Activated CD4-positive, alpha-beta T cell treated with anti-CD3 and anti-CD28 coated beads, Interleukin-2, amount 50 U/mL, for 1 hour (primary cell): Measurements from ENCODE around the gene ZNF83.
"Not testable (repeated sequence)": the region's sequence is repeated elsewhere in the genome, so short reads cannot be mapped to it uniquely, and the experiment has no call there.

ENCODE experiments used
- DNase-seq: peaks from one replicate; pipeline ENCODE4 v3.0.0-alpha.2; 2020

Gene ZNF83

DNA sequence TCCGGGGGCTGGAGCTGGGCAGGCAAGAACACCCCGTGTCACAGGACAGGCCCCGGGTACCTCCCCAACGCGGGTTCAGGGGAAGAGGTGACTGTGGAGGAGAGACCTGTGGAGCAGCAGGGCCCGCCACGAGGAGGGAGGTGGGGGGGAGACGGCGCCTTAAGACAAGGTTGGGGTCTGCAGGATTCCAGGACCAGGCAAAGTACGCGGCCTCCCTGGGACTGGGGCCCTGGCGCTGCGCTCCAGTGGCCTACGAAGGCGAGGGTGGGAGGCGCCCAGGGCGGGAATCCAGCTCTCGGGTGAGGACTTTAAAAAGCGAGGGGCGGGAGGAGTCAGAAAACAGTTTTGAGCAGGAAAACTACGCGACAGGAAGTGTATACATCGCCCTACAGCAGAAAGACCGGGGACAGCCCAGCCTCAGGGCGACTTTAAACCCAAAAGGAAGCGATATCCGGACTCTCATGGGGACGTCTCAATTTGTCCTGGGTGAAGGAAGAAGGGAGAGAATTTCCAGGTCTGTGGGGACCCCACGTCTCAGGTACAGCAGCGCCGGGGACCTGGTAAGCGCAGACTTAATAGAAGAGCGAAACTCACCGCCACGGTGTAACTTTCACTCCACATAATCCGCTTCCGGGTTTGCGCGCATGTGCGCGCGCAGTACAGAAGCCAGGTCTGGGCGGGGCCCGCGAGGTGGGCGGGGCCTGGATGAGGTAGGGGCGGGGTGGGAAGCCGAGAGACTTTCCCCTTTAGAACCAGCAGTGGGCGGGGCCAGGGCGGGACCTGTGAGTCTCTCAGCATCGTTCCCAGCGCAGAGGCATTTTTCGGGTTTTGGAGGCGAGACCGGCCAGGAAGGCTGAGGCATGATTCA, at the start of gene ZNF83:
ZNF83 (minus strand) TSS at position 638 of the 868 bp plus-strand sequence.
- peak; percentile 96 for DNase-seq

DNA sequence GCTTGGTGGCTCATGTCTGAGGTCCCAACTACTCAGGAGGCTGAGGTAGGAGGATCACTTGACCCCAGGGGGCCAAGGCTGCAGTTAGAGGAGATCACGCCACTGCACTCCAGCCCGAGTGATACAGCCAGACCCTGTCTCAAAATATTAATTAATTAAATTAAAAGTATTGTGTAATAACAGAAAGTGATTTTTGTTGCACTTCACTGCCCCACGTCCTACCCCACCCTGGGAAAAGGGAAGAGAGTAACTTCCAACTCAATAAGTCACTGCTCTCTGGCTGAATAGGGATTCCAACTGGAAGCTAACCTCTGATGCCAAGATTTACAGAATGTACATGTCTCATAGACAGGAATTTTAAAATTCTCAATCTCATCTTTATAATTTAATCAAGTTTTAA, 49.5 kb upstream of the ZNF83 start:
- no peak for DNase-seq

DNA sequence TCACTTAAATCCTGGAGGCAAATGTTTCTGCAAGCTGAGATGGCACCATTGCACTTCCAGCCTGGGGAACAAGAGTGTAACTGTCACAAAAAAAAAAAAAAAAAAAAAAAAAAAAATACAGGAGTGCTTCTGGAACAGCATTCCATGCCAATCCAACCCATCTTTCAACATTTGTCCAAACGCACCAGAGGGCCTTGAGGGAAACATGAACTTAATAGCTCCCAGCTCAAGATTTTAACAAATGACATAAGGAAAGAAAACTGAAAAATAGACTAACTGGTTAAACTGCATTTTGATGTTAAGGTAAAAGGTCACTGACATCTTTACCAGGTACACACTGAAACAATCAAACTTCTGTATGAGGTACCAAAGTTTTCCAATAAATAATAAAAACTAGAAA, 47.7 kb upstream of the ZNF83 start:
- DNase-seq: no peak

DNA sequence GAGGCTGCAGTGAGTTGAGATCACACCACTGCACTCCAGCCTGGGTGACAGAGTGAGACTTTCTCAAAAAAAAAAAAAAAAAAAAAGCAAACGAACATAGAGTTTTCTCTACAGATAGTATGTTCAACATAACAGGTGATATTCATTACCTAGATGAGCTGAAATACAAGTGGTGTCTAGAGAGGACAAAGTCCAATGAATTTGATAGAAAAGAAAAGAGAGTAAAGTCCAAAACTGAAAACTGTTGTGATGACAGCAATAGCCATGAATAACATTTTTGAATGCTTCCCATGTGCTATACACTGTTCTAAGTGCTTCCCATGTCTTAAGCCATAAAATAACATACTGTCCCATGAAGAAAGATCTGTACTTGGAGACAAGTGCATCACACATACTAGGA, 43.1 kb upstream of the ZNF83 start:
- not testable (repeated sequence) for DNase-seq

DNA sequence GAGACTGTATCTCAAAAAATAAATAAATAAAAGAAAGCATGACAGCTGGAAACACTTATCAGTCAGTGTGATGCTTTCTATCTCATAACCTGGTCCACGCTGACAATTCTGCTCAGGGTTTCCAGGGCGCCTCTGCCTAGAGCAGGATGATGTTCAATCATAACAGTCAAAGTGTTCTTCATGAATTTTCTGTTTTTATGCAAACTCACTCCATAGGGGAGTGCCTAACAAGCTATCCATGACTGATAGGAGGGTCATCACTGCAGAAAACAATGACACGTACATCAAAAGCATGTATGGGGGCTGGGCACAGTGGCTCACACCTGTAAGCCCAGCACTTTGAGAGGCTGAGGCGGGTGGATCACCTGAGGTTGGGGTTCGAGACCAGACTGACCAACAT, 41.4 kb upstream of the ZNF83 start:
- no peak for DNase-seq

DNA sequence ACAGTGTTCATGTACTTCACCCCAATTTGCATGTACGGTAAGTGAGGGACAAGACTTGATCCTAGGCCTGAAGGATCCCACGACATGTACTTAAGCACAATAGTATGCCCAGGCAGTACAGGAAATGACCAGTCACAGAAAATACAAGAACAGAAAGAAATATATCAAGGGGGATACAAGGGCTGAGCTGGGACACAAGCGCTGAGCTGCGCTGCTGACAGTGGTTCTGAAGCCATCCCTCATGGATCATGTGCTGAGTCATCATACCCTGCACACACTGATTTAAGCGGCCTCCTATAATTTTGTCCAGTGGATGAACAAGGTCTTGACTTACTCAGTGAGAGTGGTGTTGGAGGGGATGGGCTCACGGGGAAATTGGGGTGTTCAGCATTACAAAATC, 37.1 kb upstream of the ZNF83 start:
- DNase-seq: not testable (repeated sequence)

DNA sequence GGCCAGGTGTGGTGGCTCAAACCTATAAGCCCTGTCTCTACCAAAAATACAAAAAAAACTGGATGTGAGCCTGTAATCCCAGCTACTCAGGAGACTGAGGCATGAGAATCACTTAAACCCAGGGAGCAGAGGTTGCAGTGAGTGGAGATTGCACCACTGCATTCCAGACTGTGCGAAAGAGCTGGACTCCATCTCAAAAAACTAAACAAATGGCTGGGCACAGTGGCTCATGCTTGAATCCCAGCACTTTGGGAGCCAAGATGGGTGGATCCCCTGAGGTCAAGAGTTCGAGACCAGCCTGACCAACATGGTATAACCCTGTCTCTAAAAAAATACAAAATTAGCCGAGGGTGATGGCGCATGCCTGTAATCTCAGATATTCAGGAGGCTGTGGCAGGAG, 34.9 kb upstream of the ZNF83 start:
- DNase-seq: no peak

DNA sequence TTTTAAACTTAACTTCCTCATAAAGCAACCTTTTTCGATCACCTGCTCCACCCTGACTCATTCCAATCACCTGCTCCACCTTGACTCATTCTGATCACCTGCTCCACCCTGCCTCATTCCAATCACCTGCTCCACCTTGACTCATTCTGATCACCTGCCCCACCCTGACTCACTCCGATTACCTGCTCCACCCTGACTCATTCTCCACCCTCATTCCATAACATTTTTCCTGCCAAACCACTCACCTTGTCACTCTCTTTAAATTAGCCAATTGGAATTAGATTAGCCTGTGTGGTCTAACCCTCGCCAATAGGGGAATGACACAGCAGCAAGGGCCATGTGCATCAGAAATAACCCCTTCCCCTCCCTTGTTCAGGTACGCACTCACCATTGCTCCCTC, 31.9 kb upstream of the ZNF83 start:
- no peak for DNase-seq

DNA sequence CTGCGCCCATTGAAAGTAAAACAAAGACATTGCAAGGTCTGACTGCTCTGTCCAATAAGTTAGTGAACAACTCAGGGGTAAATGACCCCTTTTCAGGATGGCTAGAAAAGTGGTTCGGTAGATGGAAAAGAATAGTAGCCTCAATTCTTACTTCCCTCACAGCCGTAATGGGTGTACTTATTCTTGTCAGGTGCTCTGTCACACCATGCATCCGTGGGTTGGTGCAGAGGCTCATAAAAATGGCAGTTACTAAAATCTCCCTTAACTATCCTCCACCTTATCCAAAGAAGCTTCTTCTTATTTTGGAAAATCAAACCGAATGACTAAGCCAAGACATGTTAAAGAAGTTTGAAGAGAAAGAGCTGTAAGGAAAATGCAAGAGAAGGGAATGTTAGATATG, 31.4 kb upstream of the ZNF83 start:
- no peak for DNase-seq

DNA sequence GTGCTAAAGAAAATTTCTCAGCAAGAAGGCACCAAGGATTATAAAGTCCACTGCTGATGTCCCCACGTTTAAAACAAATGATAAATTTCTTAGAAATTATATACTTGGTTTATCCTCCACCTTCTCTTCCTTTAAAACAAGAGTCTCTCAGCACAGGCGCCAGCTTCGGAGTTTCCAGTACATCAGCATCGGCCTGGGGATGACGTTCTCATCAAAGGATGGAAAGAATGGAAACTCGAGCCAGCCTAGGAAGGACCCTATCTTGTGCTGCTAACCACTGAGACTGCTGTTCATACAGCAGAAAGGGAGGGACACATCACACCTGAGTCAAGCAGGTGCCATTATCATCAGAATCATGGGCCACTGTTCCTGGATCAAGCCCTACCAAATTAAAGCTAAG, 29.8 kb upstream of the ZNF83 start:
- no peak for DNase-seq

DNA sequence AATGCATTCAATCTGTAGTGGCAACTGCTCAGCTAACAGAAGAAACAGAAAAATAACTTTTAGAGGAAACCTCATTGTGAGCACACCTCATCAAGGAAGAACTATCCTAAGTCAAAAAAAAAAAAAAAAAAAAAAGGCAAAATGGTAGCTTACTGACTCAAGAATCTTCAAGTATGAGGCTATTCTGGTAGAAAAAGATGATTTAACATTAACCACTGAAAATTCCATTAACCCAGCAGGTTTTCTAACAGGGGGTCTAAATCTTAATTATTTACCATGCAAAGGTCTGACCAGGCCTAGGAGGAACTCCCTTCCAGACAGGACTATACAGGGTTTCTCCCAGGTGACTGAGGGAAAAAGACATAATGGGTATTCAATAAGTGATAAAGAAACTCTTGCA, 28.4 kb upstream of the ZNF83 start:
- no peak for DNase-seq

DNA sequence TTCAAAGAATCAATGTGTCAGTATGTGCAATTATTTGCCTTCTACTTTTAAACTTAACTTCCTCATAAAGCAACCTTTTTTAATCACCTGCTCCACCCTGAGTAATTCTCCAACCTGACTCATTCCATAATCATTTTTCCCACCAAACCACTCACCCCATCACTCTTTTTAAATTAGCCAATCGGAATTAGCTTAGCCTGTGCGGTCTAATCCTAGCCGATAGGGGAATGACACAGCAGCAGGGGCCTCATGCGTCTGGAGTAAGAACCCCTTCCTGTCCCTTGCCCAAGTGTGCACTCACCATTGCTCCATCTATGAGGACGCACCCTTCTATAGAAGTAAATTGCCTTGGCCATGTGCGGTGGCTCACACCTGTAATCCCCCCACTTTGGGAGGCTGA, 27.4 kb upstream of the ZNF83 start:
- DNase-seq: no peak

DNA sequence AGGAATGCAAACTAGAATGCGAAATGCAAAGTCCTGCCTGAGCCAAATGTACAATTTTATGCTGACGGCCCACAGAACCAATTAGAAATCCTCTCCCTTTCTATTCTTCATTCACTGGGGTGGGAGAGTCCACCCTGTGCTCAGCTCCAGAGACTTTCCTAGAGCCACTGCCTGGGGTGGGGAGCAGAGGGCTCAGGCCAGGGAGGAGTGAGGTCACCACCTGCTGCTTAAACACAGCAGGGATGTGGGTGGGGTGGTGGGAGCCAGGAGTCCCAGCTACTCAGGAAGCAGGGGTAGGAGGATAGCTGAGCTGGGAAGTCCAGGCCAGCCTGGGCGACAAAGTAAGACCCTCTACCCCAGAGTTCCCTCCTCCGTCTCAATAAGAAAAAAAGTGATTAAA, 26.9 kb upstream of the ZNF83 start:
- DNase-seq: no peak

DNA sequence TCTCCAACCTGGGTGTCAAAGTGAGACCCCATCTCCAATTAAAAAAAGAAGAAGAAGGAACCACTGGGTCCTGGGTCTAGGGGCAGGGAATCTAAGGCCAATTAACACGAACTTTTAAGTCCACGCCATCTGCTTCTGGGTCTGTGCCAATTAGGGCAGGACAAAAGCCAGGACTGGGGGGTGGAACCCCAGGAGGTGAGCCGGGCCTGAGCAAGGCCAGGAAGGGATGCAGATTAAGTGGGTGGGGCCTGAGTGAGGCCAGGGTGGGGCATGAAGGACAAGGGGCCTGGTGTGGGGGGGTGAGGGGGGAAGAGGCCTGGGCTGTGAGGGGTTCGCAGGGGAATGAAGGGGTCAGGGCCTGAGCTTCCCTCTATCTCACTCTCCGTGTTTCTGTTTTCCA, 26.3 kb upstream of the ZNF83 start:
- no peak for DNase-seq

DNA sequence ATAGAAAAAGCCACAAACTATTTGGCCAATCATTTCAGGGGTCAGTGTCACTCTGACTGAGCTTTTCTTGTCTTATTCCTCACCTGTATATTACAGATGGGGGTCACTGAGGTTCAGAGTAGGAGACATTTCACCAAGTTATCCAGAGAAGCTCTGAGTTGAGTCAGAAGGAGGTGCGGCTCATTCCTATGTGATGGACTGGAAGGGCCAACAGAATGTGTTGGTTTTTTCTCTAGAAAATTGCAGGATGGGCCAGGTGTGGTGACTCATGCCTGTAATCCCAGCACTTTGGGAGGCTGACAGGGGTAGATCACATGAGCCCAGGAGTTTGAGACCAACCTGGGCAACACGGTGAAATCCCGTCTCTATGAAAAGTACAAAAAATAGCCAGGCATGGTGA, 24.5 kb upstream of the ZNF83 start:
- no peak for DNase-seq

DNA sequence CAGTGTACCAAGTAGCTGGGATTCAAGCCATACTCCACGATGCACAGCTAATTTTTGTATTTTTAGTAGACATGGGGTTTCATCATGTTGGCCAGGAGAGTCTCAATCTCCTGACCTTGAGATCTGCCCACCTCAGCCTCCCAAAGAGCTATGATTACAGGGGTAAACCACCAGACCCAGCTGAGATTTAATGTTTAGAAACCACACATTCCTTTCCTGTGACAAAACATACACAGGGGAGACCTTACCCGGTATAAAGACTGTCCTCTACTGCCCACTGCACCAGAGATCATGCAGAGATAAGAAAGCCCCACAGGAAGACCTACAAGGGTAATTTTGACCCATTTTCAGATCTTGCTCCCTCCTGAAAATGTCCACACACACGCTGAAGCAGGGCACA, 22.8 kb upstream of the ZNF83 start:
- DNase-seq: no peak

DNA sequence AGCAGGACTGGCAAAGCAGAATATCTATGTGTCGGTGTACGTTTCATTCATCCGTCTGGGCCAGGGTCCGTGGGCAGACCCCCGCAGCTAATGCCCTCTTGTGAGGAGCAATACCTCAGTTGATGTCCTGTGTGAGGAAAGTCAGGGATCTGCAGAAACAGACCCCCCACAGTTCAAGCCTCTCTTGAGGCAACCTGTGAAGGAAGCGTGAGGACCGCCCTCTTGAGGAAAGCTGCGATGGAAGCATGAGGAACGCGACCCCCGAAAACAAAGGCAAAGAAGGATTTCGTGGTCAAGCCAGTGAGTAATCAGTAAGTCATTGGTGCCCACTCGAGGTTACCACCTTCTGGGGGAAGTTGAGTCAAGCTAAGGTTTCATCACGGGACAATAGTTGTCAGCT, 20.9 kb upstream of the ZNF83 start:
- DNase-seq: no peak

DNA sequence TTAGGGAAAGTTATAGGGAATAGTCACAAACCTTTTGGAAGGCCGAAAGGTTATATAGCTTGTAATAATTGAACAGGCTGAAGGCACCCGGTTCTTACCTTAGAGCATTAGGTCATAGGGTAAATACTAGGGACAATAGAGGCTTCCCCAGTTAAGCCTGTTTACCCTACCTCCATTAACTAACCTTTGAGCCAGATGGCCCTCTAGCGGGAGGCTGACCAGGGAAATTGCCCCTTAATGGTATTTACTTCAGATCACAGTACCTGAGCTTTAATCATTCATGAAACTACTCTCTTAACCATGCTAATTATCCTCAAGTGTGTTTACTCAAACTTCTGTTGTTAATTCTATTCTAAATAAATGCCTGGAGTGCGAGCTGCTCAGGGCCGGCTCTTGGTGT, 20.4 kb upstream of the ZNF83 start:
- no peak for DNase-seq

DNA sequence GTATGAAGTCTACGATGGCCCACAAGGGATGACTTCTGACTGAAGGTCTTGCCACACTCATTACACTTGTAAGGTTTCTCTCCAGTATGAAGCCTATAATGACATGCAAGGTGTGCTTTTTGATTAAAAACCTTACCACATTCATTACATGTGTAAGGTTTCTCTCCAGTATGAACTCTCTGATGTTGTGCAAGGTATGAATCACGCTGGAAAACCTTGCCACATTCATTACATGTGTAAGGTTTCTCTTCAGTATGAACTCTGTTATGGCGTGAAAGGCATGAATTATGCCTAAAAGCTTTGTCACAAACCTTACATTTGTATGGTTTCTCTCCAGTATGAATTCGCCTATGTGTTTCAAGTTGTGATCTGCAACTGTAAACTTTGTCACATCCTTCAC, 15.0 kb upstream of the ZNF83 start:
- DNase-seq: no peak

DNA sequence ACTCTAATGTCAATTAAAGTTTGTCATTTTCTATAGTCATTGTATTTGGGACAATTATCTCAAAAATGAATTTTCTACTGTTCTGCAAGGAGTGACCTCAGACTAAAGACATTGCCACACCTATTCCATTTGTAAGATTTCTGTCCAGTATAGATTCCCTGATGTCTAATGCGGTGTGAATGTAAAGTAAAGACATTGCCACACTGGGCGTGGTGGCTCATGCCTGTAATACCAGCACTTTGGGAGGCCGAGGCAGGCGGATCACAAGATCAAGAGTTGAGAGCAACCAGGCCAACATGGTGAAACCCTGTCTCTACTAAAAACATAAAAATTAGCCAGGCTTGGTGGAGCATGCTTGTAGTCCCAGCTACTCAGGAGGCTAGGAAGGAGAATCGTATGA, 13.8 kb upstream of the ZNF83 start:
- DNase-seq: no peak

DNA sequence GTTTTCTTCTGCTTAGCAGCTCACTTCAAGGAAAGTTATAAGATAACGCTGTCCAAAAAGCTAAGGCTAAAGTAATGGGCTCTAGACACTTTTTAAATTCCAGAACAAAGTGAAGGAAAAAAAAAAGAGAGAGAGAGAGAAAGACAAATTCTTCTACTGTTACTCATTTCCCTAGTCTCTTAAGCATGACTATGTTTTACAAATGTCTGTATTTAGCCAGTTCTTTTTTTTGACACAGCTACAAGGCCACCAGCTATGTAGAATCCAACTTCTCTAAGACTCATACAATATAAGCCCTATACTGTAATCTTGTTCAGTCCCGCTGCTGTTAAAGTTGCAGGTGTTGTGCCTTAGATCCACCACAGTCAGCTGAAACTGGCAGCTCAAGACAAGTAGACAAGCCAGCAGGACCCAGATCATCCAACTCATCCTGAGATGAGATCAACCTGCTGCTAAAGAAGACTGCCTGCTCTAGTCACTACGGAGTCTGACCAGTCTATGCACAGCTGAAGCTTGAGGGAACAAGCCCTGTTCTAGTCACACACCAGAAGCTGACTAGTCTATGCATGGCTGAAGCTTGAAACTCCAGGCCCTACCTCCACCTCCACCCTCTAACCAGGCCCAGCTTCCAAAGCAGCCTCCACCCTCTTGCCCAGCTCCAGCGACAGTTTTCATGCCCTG, 10.3 kb upstream of the ZNF83 start:
- no peak for DNase-seq

DNA sequence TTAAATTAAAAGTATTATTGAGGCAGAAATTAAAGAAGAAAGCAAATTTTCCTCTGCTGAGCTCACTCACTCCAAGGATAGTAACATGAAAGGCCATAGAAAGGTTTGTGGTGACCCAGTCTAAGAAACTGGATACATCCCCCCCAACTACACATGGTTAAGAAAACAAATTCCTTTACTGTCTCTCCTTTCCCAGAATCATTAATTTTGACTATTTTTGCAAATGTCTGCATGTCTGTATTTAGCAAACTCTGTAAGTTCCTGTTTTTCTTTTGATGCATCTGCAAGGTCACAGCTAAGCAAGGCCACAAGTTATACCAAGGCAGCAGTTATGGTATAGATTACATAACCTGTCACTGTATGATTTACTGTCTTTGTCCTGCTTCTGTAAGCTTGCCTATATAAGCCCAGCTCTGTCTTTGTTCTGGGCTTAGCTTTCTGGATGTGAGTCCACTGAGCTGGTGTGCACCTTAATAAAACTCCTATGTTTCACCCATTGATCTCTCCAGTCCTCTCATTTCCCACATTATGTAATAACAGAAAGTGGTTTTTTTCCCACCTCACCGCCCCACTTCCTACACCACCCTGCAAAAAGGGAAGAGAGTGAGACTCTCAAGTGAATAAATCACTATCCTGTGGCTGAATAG, 8.5 kb upstream of the ZNF83 start:
- DNase-seq: no peak

DNA sequence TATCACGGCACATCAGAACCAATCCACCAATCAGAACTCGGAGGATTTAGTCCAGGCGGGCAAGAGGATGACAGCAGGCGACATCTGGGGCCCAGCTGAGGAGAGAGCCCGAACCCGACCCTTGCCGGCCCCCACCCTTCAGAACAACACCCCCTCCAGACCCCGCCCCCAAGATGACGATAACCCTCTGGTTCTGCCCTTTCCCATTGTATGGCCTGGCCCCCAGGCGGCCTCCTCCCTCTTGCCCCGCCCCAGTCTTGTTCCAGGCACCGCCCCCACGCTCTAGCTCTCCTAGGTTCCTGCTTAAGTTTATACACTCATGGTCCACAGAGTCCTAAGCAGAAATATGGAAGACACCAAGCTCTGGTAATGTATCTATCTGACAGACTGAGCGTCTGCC, 2.8 kb upstream of the ZNF83 start:
- DNase-seq: no peak

DNA sequence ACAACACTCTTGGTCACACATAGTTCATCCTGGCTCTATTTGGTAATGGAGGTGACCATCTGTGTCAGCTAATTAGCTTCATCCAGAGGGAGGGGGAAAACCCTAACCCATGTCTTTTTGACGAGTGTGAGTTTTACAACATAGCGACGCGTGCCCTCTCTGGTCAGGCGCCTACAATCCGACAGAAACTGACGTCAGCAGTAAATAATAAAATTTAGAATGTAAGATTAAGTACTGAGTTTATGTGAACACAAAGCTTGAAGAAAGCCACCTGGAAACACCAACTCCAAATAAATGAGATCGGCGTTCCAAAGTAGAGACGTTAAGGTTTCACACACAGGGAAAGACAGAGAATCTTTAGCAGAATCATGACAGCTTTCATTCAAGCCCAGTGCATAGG, 1.8 kb upstream of the ZNF83 start:
- DNase-seq: no peak
